LNCAP (cell line): Measurements from ENCODE around the gene WNT4.

ENCODE experiments used
- CTCF ChIP-seq: fragments of 450-650 bp; IDR thresholded peaks from 2 replicates; pipeline ENCODE4 v1.5.1; 2017; ENCODE audit warnings: mild to moderate bottlenecking

Gene WNT4

GRCh38 chr1:22077728-22078127 is 65.2 kb downstream of the WNT4 start:
- no peak for TF ChIP-seq CTCF

- TF ChIP-seq CTCF, result no peak
Measured at GRCh38 chr1:22076346-22076745, 66.6 kb downstream of the WNT4 start.

GRCh38 chr1:22075718-22076117 is 67.2 kb downstream of the WNT4 start:
- TF ChIP-seq CTCF, result no peak

- TF ChIP-seq CTCF, result no peak
Measured at GRCh38 chr1:22074803-22075202, 68.1 kb downstream of the WNT4 start.

GRCh38 chr1:22071511-22071910 is 71.4 kb downstream of the WNT4 start:
- no peak for TF ChIP-seq CTCF
